H9 (cell line): ENCODE data around the gene SCRN1. TPM values are rescaled to one million over a fixed set of nuclear protein-coding genes. Genes with fewer than 3 reads are reported as not detected.

Experiments used
- DNase-seq: peaks from one replicate; pipeline ENCODE4 v3.0.0-alpha.2; 2017
- H2AFZ ChIP-seq: one replicate; pipeline ENCODE4 v1.6.1; 2013; ENCODE audit warnings: mild to moderate bottlenecking, low read length, control low read depth, moderate library complexity
- H2AK5ac ChIP-seq: 2 replicates; pipeline ENCODE4 v1.6.1; 2013; ENCODE audit warnings: low read length, control low read depth, mixed read lengths; ENCODE audit not compliant: insufficient read length
- H2BK120ac ChIP-seq: one replicate; pipeline ENCODE4 v1.6.1; 2013; ENCODE audit warnings: low read depth, mild to moderate bottlenecking, low read length, control low read depth, inconsistent platforms; ENCODE audit not compliant: poor library complexity, severe bottlenecking
- H2BK12ac ChIP-seq: 2 replicates; pipeline ENCODE4 v1.6.1; 2013; ENCODE audit warnings: low read length, control low read depth, mixed read lengths, low read depth; ENCODE audit not compliant: insufficient read length
- H2BK15ac ChIP-seq: 2 replicates; pipeline ENCODE4 v1.6.1; 2013; ENCODE audit warnings: low read depth, low read length, control low read depth
- H2BK20ac ChIP-seq: one replicate; pipeline ENCODE4 v1.6.1; 2013; ENCODE audit warnings: low read depth, mild to moderate bottlenecking, low read length, control low read depth, inconsistent platforms; ENCODE audit not compliant: poor library complexity, severe bottlenecking
- H2BK5ac ChIP-seq: 2 replicates; pipeline ENCODE4 v1.6.1; 2013; ENCODE audit warnings: low read length, control low read depth, mixed read lengths; ENCODE audit not compliant: insufficient read length
- H3K14ac ChIP-seq: 2 replicates; pipeline ENCODE4 v1.6.1; 2013; ENCODE audit warnings: low read length, control low read depth; ENCODE audit not compliant: insufficient read depth
- H3K18ac ChIP-seq: 2 replicates; pipeline ENCODE4 v1.6.1; 2013; ENCODE audit warnings: low read depth, mild to moderate bottlenecking, mixed read lengths, low read length, control low read depth; ENCODE audit not compliant: insufficient read length
- H3K23ac ChIP-seq: 2 replicates; pipeline ENCODE4 v1.6.1; 2013; ENCODE audit warnings: low read length, control low read depth, mixed read lengths, low read depth; ENCODE audit not compliant: insufficient read length
- H3K23me2 ChIP-seq: 2 replicates; pipeline ENCODE4 v1.6.1; 2013; ENCODE audit warnings: low read depth, mild to moderate bottlenecking, mixed read lengths, low read length, control low read depth; ENCODE audit not compliant: insufficient read length, poor library complexity, severe bottlenecking
- H3K27ac ChIP-seq: 2 replicates; pipeline ENCODE4 v1.5.1; 2013; ENCODE audit warnings: low read length, control low read depth, mixed read lengths, low read depth; ENCODE audit not compliant: insufficient read length
- H3K27me3 ChIP-seq: 2 replicates; pipeline ENCODE4 v1.6.1; 2013; ENCODE audit warnings: low read length, control low read depth, inconsistent platforms; ENCODE audit not compliant: insufficient read depth
- H3K4ac ChIP-seq: 2 replicates; pipeline ENCODE4 v1.6.1; 2013; ENCODE audit warnings: low read depth, mild to moderate bottlenecking, control low read depth, inconsistent platforms, low read length, moderate library complexity
- H3K4me1 ChIP-seq: 2 replicates; pipeline ENCODE4 v1.6.1; 2013; ENCODE audit warnings: low read length, control low read depth, inconsistent platforms; ENCODE audit not compliant: insufficient read depth
- H3K4me2 ChIP-seq: 2 replicates; pipeline ENCODE4 v1.6.1; 2013; ENCODE audit warnings: low read length, control low read depth, mixed read lengths; ENCODE audit not compliant: insufficient read length, insufficient read depth
- H3K56ac ChIP-seq: 2 replicates; pipeline ENCODE4 v1.6.1; 2013; ENCODE audit warnings: low read depth, mild to moderate bottlenecking, mixed read lengths, low read length, control low read depth; ENCODE audit not compliant: insufficient read length
- H3K79me1 ChIP-seq: 2 replicates; pipeline ENCODE4 v1.6.1; 2013; ENCODE audit warnings: low read depth, mild to moderate bottlenecking, moderate library complexity, low read length, control low read depth, inconsistent platforms; ENCODE audit not compliant: insufficient read depth, poor library complexity, severe bottlenecking
- H3K79me2 ChIP-seq: 2 replicates; pipeline ENCODE4 v1.6.1; 2013; ENCODE audit warnings: low read length, control low read depth, inconsistent platforms; ENCODE audit not compliant: insufficient read depth
- H3K9ac ChIP-seq: 2 replicates; pipeline ENCODE4 v1.6.1; 2013; ENCODE audit warnings: low read length, control low read depth, mixed read lengths; ENCODE audit not compliant: insufficient read length; ENCODE audit errors: extremely low read depth
- H3K9me3 ChIP-seq: one replicate; pipeline ENCODE4 v1.6.1; 2013; ENCODE audit warnings: low read depth, low read length, inconsistent platforms; ENCODE audit not compliant: control insufficient read depth
- H3T11ph ChIP-seq: one replicate; pipeline ENCODE4 v1.6.1; 2013; ENCODE audit warnings: mild to moderate bottlenecking, low read length, control low read depth, inconsistent platforms
- H4K20me1 ChIP-seq: one replicate; pipeline ENCODE4 v1.6.1; 2013; ENCODE audit not compliant: control insufficient read depth, insufficient read length, insufficient read depth
- H4K5ac ChIP-seq: 2 replicates; pipeline ENCODE4 v1.6.1; 2013; ENCODE audit warnings: low read depth, mild to moderate bottlenecking, mixed read lengths, low read length, control low read depth; ENCODE audit not compliant: insufficient read length
- H4K8ac ChIP-seq: replicated peaks from 2 replicates; pipeline ENCODE4 v1.6.1; 2013; ENCODE audit warnings: low read length, control low read depth, mixed read lengths, low read depth; ENCODE audit not compliant: insufficient read length
- H4K91ac ChIP-seq: 2 replicates; pipeline ENCODE4 v1.6.1; 2013; ENCODE audit warnings: low read depth, mild to moderate bottlenecking, moderate library complexity, mixed read lengths, low read length, control low read depth; ENCODE audit not compliant: insufficient read length
- H3K27ac Mint-ChIP-seq, 3 experiments: 2 replicates in 2 of 3; 3 replicates in 1 of 3; pipeline ENCODE4 v1.8.0; 2020 to 2021; ENCODE audit warnings: mixed read lengths in 3 of 3, mild to moderate bottlenecking in 1 of 3, moderate library complexity in 1 of 3
- H3K27me3 Mint-ChIP-seq: 2 replicates; pipeline ENCODE4 v1.8.0; 2021; ENCODE audit warnings: low read depth, mild to moderate bottlenecking, moderate library complexity, mixed read lengths
- H3K36me3 Mint-ChIP-seq, 3 experiments: 2 replicates in 2 of 3; 3 replicates in 1 of 3; pipeline ENCODE4 v1.8.0; 2020 to 2021; ENCODE audit warnings: low read depth in 3 of 3, mixed read lengths in 3 of 3; ENCODE audit not compliant: insufficient read depth in 1 of 3
- H3K4me1 Mint-ChIP-seq, 2 experiments: 2 replicates each; pipeline ENCODE4 v1.8.0; 2020; ENCODE audit warnings: mixed read lengths in 2 of 2
- H3K4me3 Mint-ChIP-seq, 2 experiments: 2 replicates in 1 of 2; 3 replicates in 1 of 2; pipeline ENCODE4 v1.8.0; 2020 to 2021; ENCODE audit warnings: mild to moderate bottlenecking in 2 of 2, mixed read lengths in 2 of 2, moderate library complexity in 1 of 2
- H3K9me3 Mint-ChIP-seq, 2 experiments: 2 replicates in 1 of 2; 3 replicates in 1 of 2; pipeline ENCODE4 v1.8.0; 2020; ENCODE audit warnings: mild to moderate bottlenecking in 2 of 2, mixed read lengths in 2 of 2, moderate library complexity in 1 of 2
- CTCF ChIP-seq: fragments of 200-600 bp; sonication (generic); conservative IDR thresholded peaks from 3 replicates; pipeline ENCODE4 v1.8.0; 2021; ENCODE audit warnings: antibody characterized with exemption, mild to moderate bottlenecking
- WGBS: extraction: QIAGEN DNeasy Blood & Tissue Kit; methylation state at CpG from one replicate; pipeline ENCODE4 v1.1.7; 2013; ENCODE audit warnings: missing lambda C conversion rate, low lambda C conversion rate, mixed read lengths; ENCODE audit not compliant: insufficient read length; ENCODE audit errors: extremely low coverage; 5-methylcytosine and 5-hydroxymethylcytosine counted together
- total RNA-seq: library from RNA; stranded (reverse); gene quantifications from 2 replicates; pipeline ENCODE4 v1.2.1, GENCODE V29; 2021

Gene SCRN1
- total RNA-seq, 1 experiment from 2014 or later = 101 TPM

GRCh38 chr7:29929018-29929807, 60.4 kb downstream of the SCRN1 start:
- no peak for TF ChIP-seq CTCF
- Histone ChIP-seq H2BK12ac (no peak overlapping the region), H2BK120ac (no peak overlapping the region), H3T11ph (no peak overlapping the region), H3K27ac (no peak overlapping the region), H2BK15ac (no peak overlapping the region), H3K4me1 (no peaks in the 10 kb centered on the region), H3K79me1 (no peaks in the 10 kb centered on the region), H2AK5ac (no peak overlapping the region), H4K20me1 (no peaks in the 10 kb centered on the region), H4K8ac (no peak overlapping the region), H3K4me2 (no peak overlapping the region), H2AFZ (no peak overlapping the region), H3K14ac (no peak overlapping the region), H4K91ac (no peak overlapping the region), H3K23ac (no peak overlapping the region), H3K9me3 (no peaks in the 10 kb centered on the region), H2BK20ac (no peak overlapping the region), H3K9ac (no peak overlapping the region), H4K5ac (no peak overlapping the region), H3K27me3 (no peaks in the 10 kb centered on the region), H3K18ac (no peak overlapping the region), H3K79me2 (no peaks in the 10 kb centered on the region), H3K56ac (no peak overlapping the region), H3K23me2 (no peaks in the 10 kb centered on the region), H3K4ac (no peak overlapping the region), H2BK5ac (no peak overlapping the region)
- peaks cover 1 to 59% (median 5%) of the 10 kb centered on the region in 3 experiments; a peak in 5 of 7 replicates for H3K36me3 Mint-ChIP-seq
- no peak for DNase-seq
- H3K9me3 Mint-ChIP-seq = no peaks in the 10 kb centered on the region
- H3K4me3 Mint-ChIP-seq = no peak overlapping the region
- 0 out of 4 replicates have a peak, but pooled peaks cover 0 to 4% of the 10 kb centered on the region in 2 experiments for H3K4me1 Mint-ChIP-seq
- WGBS = no CpG with 5 or more reads among the region's 17 CpGs
- H3K27me3 Mint-ChIP-seq = no peaks in the 10 kb centered on the region
- H3K27ac Mint-ChIP-seq = peak overlapping the region in 1 of 3 experiments; percentile 53; a peak in 1 of 7 replicates
